Ishikawa (cell line): Measurements from ENCODE around the gene CPA2.

Source experiments
- CEBPB ChIP-seq: IDR thresholded peaks from 2 replicates; pipeline ENCODE4 v1.6.1; 2012
- CREB1 ChIP-seq: IDR thresholded peaks from 2 replicates; pipeline ENCODE4 v1.6.1; 2012; ENCODE audit warnings: low read depth
- EGR1 ChIP-seq: IDR thresholded peaks from 2 replicates; pipeline ENCODE4 v1.6.1; 2012
- EP300 ChIP-seq: IDR thresholded peaks from 2 replicates; pipeline ENCODE4 v1.6.1; 2012; ENCODE audit warnings: borderline replicate concordance
- FOXM1 ChIP-seq: IDR thresholded peaks from 2 replicates; pipeline ENCODE4 v1.6.1; 2012; ENCODE audit warnings: low read depth, borderline replicate concordance
- NFIC ChIP-seq: IDR thresholded peaks from 2 replicates; pipeline ENCODE4 v1.6.1; 2012
- RAD21 ChIP-seq: IDR thresholded peaks from 2 replicates; pipeline ENCODE4 v1.6.1; 2012; ENCODE audit warnings: low read depth
- TCF12 ChIP-seq: IDR thresholded peaks from 2 replicates; pipeline ENCODE4 v1.6.1; 2012; ENCODE audit warnings: low read depth
- TEAD4 ChIP-seq: IDR thresholded peaks from 2 replicates; pipeline ENCODE4 v1.6.1; 2012
- YY1 ChIP-seq: IDR thresholded peaks from 2 replicates; pipeline ENCODE4 v1.6.1; 2012; ENCODE audit warnings: low read depth
- ZBTB7A ChIP-seq: IDR thresholded peaks from 2 replicates; pipeline ENCODE4 v1.6.1; 2012; ENCODE audit warnings: low read depth
- TF ChIP-seq, protein P1 (sequence below): IDR thresholded peaks from 2 replicates; pipeline ENCODE4 v1.6.1; 2012
- TF ChIP-seq, protein P2 (sequence below): IDR thresholded peaks from 2 replicates; pipeline ENCODE4 v1.6.1; 2012; ENCODE audit warnings: low read depth, mild to moderate bottlenecking
- TF ChIP-seq, protein P3 (sequence below): IDR thresholded peaks from 2 replicates; pipeline ENCODE4 v1.6.1; 2012

DNA sequence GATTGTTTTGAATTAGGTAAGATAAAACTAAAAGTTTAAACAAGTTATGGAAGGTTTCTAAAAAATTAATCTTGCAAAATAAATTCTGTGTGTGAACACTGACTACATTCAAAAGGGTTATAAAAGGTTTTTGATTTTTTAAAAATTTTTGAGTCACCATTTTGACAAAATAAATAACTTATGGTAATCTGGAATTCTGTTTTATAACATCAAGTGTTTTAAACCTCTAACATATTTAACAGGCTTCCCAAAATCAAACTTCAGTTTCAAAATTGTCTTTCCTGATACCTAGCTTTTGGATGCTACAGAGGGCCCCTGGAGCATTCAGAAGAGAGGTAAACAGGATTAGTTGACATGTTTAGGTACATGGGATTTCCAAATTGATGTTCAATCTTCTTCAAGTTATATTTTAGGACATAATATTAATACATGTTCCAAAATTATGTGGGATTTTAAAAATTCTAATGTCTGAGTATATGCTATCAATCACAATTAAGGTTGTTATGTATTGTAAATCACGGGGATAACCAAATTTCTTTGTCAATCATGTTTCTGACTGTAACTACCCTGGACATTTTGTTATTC, 8.1 kb upstream of the CPA2 start:
- no peak for TF ChIP-seq RAD21
- TF ChIP-seq, protein P1, sequence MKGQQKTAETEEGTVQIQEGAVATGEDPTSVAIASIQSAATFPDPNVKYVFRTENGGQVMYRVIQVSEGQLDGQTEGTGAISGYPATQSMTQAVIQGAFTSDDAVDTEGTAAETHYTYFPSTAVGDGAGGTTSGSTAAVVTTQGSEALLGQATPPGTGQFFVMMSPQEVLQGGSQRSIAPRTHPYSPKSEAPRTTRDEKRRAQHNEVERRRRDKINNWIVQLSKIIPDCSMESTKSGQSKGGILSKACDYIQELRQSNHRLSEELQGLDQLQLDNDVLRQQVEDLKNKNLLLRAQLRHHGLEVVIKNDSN: no peak
- TF ChIP-seq EP300: no peak
- TF ChIP-seq, protein P2, sequence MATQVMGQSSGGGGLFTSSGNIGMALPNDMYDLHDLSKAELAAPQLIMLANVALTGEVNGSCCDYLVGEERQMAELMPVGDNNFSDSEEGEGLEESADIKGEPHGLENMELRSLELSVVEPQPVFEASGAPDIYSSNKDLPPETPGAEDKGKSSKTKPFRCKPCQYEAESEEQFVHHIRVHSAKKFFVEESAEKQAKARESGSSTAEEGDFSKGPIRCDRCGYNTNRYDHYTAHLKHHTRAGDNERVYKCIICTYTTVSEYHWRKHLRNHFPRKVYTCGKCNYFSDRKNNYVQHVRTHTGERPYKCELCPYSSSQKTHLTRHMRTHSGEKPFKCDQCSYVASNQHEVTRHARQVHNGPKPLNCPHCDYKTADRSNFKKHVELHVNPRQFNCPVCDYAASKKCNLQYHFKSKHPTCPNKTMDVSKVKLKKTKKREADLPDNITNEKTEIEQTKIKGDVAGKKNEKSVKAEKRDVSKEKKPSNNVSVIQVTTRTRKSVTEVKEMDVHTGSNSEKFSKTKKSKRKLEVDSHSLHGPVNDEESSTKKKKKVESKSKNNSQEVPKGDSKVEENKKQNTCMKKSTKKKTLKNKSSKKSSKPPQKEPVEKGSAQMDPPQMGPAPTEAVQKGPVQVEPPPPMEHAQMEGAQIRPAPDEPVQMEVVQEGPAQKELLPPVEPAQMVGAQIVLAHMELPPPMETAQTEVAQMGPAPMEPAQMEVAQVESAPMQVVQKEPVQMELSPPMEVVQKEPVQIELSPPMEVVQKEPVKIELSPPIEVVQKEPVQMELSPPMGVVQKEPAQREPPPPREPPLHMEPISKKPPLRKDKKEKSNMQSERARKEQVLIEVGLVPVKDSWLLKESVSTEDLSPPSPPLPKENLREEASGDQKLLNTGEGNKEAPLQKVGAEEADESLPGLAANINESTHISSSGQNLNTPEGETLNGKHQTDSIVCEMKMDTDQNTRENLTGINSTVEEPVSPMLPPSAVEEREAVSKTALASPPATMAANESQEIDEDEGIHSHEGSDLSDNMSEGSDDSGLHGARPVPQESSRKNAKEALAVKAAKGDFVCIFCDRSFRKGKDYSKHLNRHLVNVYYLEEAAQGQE: no peak
- TF ChIP-seq NFIC: no peak
- TF ChIP-seq, protein P3, sequence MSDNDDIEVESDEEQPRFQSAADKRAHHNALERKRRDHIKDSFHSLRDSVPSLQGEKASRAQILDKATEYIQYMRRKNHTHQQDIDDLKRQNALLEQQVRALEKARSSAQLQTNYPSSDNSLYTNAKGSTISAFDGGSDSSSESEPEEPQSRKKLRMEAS: no peak
- TF ChIP-seq TCF12: no peak
- TF ChIP-seq ZBTB7A: no peak
- TF ChIP-seq YY1: no peak
- no peak for TF ChIP-seq TEAD4
- TF ChIP-seq FOXM1: no peak
- TF ChIP-seq CREB1: no peak
- TF ChIP-seq EGR1: no peak
- no peak for TF ChIP-seq CEBPB
